Measurements from ENCODE around the gene SDR42E2. TPM values are rescaled to one million over a fixed set of nuclear protein-coding genes. Genes with fewer than 3 reads are reported as not detected.

Gene SDR42E2
- total RNA-seq, 4 donors from 2014 or later, result not detected

GRCh38 chr16:22206842-22207714 lies 44.8 kb downstream of the SDR42E2 start:
- no peak for TF ChIP-seq POLR2A (IDR thresholded peaks at IDR 0.05)
- TF ChIP-seq, protein P1, sequence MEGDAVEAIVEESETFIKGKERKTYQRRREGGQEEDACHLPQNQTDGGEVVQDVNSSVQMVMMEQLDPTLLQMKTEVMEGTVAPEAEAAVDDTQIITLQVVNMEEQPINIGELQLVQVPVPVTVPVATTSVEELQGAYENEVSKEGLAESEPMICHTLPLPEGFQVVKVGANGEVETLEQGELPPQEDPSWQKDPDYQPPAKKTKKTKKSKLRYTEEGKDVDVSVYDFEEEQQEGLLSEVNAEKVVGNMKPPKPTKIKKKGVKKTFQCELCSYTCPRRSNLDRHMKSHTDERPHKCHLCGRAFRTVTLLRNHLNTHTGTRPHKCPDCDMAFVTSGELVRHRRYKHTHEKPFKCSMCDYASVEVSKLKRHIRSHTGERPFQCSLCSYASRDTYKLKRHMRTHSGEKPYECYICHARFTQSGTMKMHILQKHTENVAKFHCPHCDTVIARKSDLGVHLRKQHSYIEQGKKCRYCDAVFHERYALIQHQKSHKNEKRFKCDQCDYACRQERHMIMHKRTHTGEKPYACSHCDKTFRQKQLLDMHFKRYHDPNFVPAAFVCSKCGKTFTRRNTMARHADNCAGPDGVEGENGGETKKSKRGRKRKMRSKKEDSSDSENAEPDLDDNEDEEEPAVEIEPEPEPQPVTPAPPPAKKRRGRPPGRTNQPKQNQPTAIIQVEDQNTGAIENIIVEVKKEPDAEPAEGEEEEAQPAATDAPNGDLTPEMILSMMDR (IDR thresholded peaks at IDR 0.05), result no peak
- no peaks in the 10 kb centered on the region for H3K27me3 ChIP-seq
- peaks cover 0 to 9% (median 0%) of the 10 kb centered on the region in 3 donors for H3K36me3 ChIP-seq
- DNase-seq, result peak; percentile 41
- H3K4me1 ChIP-seq, result peaks cover 23 to 73% (median 32%) of the 10 kb centered on the region in 3 donors
- H3K9me3 ChIP-seq, result no peaks in the 10 kb centered on the region
- peak overlapping the region; percentile 81 to 94 (median 88) for H3K27ac ChIP-seq
- peak overlapping the region; percentile 67 to 90 (median 78) for H3K4me3 ChIP-seq
- intact Hi-C loops (cut with DNase I), result loop anchor here (5.0 kb wide), 1 partner anchor 90 kb away; the partner anchor contains the start of gene POLR3E
- WGBS, 2 donors, result 1 to 9% methylated on average over 11 of the region's 35 CpGs

GRCh38 chr16:22207715-22208360 lies 45.5 kb downstream of the SDR42E2 start:
- H3K27ac ChIP-seq, result peak overlapping the region; percentile 81 to 94 (median 88)
- TF ChIP-seq POLR2A (IDR thresholded peaks at IDR 0.05), result no peak
- TF ChIP-seq, protein P1 (IDR thresholded peaks at IDR 0.05), result no peak
- WGBS, 2 donors, result 46 to 49% methylated on average over 7 to 9 of the region's 10 CpGs
- H3K27me3 ChIP-seq, result no peaks in the 10 kb centered on the region
- peaks cover 23 to 76% (median 35%) of the 10 kb centered on the region in 3 donors for H3K4me1 ChIP-seq
- peaks cover 0 to 17% (median 0%) of the 10 kb centered on the region in 3 donors for H3K36me3 ChIP-seq
- intact Hi-C loops (cut with DNase I), result loop anchor here (5.0 kb wide), 1 partner anchor 89 kb away; the partner anchor contains the start of gene POLR3E
- no peaks in the 10 kb centered on the region for H3K9me3 ChIP-seq
- H3K4me3 ChIP-seq, result peak overlapping the region; percentile 67 to 90 (median 78)
- no peak for DNase-seq

GRCh38 chr16:22210285-22210684 lies 48.0 kb downstream of the SDR42E2 start:
- H3K4me3 ChIP-seq, result no peak overlapping the region
- peak overlapping the region in 2 of 4 donors; percentile 20 to 26 for H3K27ac ChIP-seq
- TF ChIP-seq, protein P1 (IDR thresholded peaks at IDR 0.05), result no peak
- TF ChIP-seq POLR2A (IDR thresholded peaks at IDR 0.05), result no peak
- H3K27me3 ChIP-seq, result no peaks in the 10 kb centered on the region
- DNase-seq, result no peak
- H3K4me1 ChIP-seq, result peaks cover 23 to 91% (median 36%) of the 10 kb centered on the region in 3 donors
- no peaks in the 10 kb centered on the region for H3K9me3 ChIP-seq
- peaks cover 0 to 40% (median 0%) of the 10 kb centered on the region in 3 donors for H3K36me3 ChIP-seq
- WGBS, 2 donors, result 85 to 90% methylated on average over 3 to 6 of the region's 6 CpGs
- intact Hi-C loops (cut with DNase I), result no loop called here

DNA sequence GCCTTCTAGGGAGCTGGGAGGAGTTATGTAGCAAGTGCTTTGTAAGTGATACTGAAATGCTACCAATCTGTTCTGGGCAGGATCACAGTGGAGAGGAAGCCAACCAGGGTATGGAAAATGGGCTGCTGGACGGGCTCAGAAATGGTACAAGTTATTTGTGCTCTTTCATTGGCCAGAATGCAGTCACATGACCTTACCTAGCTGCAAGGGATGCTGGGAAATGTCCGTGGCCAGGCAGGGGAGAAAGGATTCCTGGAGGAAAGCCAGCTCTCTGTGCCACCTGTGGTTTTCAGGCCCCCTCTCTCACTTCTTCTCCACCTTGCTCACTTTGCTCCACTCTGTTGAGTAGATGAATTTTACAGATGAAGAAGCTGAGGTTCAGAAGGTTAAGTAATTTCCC lies 48.5 kb downstream of the SDR42E2 start:
- Histone ChIP-seq H3K27ac (peak overlapping the region in 2 of 4 donors; percentile 20 to 35), H3K4me1 (peaks cover 23 to 91% (median 35%) of the 10 kb centered on the region in 3 donors), H3K4me3 (no peak overlapping the region), H3K9me3 (no peaks in the 10 kb centered on the region), H3K36me3 (peaks cover 0 to 44% (median 0%) of the 10 kb centered on the region in 3 donors), H3K27me3 (no peaks in the 10 kb centered on the region)
- no peak for DNase-seq
- intact Hi-C loops (cut with DNase I), result no loop called here
- 75 to 79% methylated on average over 2 of the region's 2 CpGs for WGBS, 2 donors
- TF ChIP-seq POLR2A (IDR thresholded peaks at IDR 0.05), result no peak
- TF ChIP-seq, protein P1 (IDR thresholded peaks at IDR 0.05), result no peak
